ENCODE measurements around the gene WNK2.

Gene WNK2

GRCh38 chr9:93159601-93160471 is 24.1 kb upstream of the WNK2 start:
- CTCF ChIA-PET = interaction anchor here (0.6 to 4.5 kb wide), 9 partner anchors 9 to 507 kb away, joined by 3 to 28 read pairs (median 3); no protein-coding TSS in a partner anchor
- POLR2A ChIA-PET (ENCODE audit: low non-redundant PET) = no interaction called here
- peak; percentile 95 for DNase-seq (ENCODE audit: low spot score)
- H3K27ac ChIP-seq = no peak overlapping the region
- peak; percentile 100 for TF ChIP-seq CTCF (conservative IDR thresholded peaks at IDR 0.05; ENCODE audit: low read depth)

- TF ChIP-seq CTCF (conservative IDR thresholded peaks at IDR 0.05; ENCODE audit: low read depth) = no peak
- no peak overlapping the region for H3K27ac ChIP-seq
- CTCF ChIA-PET = interaction anchor here (0.5 to 4.5 kb wide), 5 partner anchors 12 to 1885 kb away, joined by 3 to 28 read pairs (median 4); no protein-coding TSS in a partner anchor
- POLR2A ChIA-PET (ENCODE audit: low non-redundant PET) = no interaction called here
- no peak for DNase-seq (ENCODE audit: low spot score)
These were observed 22.0 kb upstream of the WNK2 start for GRCh38 chr9:93161786-93162562.

- TF ChIP-seq CTCF (conservative IDR thresholded peaks at IDR 0.05; ENCODE audit: low read depth) = no peak
- ChIA-PET POLR2A (ENCODE audit: low non-redundant PET) (no interaction called here), CTCF (no interaction called here)
- H3K27ac ChIP-seq = no peak overlapping the region
- DNase-seq (ENCODE audit: low spot score) = no peak
These were observed 19.9 kb upstream of the WNK2 start for GRCh38 chr9:93164085-93164484.

- H3K27ac ChIP-seq = no peak overlapping the region
- no peak for DNase-seq (ENCODE audit: low spot score)
- no peak for TF ChIP-seq CTCF (conservative IDR thresholded peaks at IDR 0.05; ENCODE audit: low read depth)
- ChIA-PET POLR2A (ENCODE audit: low non-redundant PET) (no interaction called here), CTCF (no interaction called here)
These were observed 17.2 kb upstream of the WNK2 start for GRCh38 chr9:93166699-93167098.

- POLR2A ChIA-PET (ENCODE audit: low non-redundant PET) = no interaction called here
- H3K27ac ChIP-seq = no peak overlapping the region
- DNase-seq (ENCODE audit: low spot score) = no peak
- TF ChIP-seq CTCF (conservative IDR thresholded peaks at IDR 0.05; ENCODE audit: low read depth) = no peak
- CTCF ChIA-PET = interaction anchor here (0.6 to 0.7 kb wide), 3 partner anchors 23 to 760 kb away, joined by 3 to 5 read pairs (median 3); no protein-coding TSS in a partner anchor
These were observed 16.8 kb upstream of the WNK2 start for GRCh38 chr9:93167185-93167584.

- DNase-seq (ENCODE audit: low spot score) = no peak
- no peak for TF ChIP-seq CTCF (conservative IDR thresholded peaks at IDR 0.05; ENCODE audit: low read depth)
- CTCF ChIA-PET = interaction anchor here (0.6 to 0.7 kb wide), 5 partner anchors 23 to 775 kb away, joined by 3 to 5 read pairs (median 3); no protein-coding TSS in a partner anchor
- POLR2A ChIA-PET (ENCODE audit: low non-redundant PET) = no interaction called here
- no peak overlapping the region for H3K27ac ChIP-seq
These were observed 16.1 kb upstream of the WNK2 start for GRCh38 chr9:93167838-93168237.

Measured in RWPE1 (cell line).